ENCODE data around the gene AMN.
"Not testable (repeated sequence)": the region's sequence is repeated elsewhere in the genome, so short reads cannot be mapped to it uniquely, and the experiment has no call there.

AMN gene

GRCh38 chr14:102914474-102915291, 7.8 kb upstream of the AMN start:
- DNase-seq, result no peak

GRCh38 chr14:102915292-102916110, 7.0 kb upstream of the AMN start:
- no peak for DNase-seq

- DNase-seq, result no peak
These were observed 6.0 kb upstream of the AMN start for GRCh38 chr14:102916347-102917055.

- no peak for DNase-seq
These were observed 5.4 kb upstream of the AMN start for GRCh38 chr14:102917056-102917385.

- peak; percentile 20 for DNase-seq
These were observed 4.8 kb upstream of the AMN start for GRCh38 chr14:102917469-102918211.

GRCh38 chr14:102918438-102918837, 4.0 kb upstream of the AMN start:
- no peak for DNase-seq

- no peak for DNase-seq
These were observed 2.0 kb upstream of the AMN start for GRCh38 chr14:102920273-102920997.

GRCh38 chr14:102920998-102921304, 1.5 kb upstream of the AMN start:
- no peak for DNase-seq

- no peak for DNase-seq
These were observed 900 bp downstream of the AMN start for GRCh38 chr14:102923201-102923924.

GRCh38 chr14:102923925-102924486, 1.5 kb downstream of the AMN start:
- no peak for DNase-seq

- DNase-seq, result no peak
These were observed 2.4 kb downstream of the AMN start for GRCh38 chr14:102924632-102925588.

GRCh38 chr14:102925646-102926045, 3.2 kb downstream of the AMN start:
- no peak for DNase-seq

GRCh38 chr14:102926104-102926503, 3.6 kb downstream of the AMN start:
- no peak for DNase-seq

- DNase-seq, result not testable (repeated sequence)
These were observed 4.4 kb downstream of the AMN start for GRCh38 chr14:102926840-102927239.

- no peak for DNase-seq
These were observed 4.9 kb downstream of the AMN start for GRCh38 chr14:102927346-102927877.

- DNase-seq, result no peak
These were observed 5.5 kb downstream of the AMN start for GRCh38 chr14:102927878-102928411.

- DNase-seq, result peak; percentile 48
These were observed 6.2 kb downstream of the AMN start for GRCh38 chr14:102928412-102929240.
